Measurements from ENCODE around the gene GPR161.

DNA sequence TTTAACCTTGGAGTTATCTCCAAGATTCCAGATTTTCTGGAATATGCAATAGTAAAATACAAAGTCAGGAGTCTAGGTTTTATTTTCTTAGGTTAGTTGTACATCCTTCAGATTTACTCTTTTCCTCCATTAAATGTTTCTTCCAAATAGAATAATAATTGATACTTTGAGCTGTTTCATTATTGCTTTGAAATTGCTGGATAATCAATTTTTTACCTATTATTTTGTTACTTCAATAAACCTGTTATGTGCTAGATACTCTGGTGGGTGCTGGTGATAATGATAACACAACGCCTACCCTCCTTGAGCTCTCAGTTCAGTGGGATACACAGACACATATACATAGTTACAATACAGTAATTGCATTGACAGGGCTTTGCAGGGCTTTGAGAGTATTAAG lies 79.4 kb downstream of the GPR161 start:
- TF ChIP-seq BRCA1 (CRISPR knock-in tag; IDR thresholded peaks at IDR 0.05) (no peak), ZNF737 (CRISPR knock-in tag; IDR thresholded peaks at IDR 0.05; ENCODE audit: borderline replicate concordance) (no peak), NR1H2 (CRISPR knock-in tag; IDR thresholded peaks at IDR 0.05; ENCODE audit: borderline replicate concordance, low read depth) (no peak), BHLHE40 (IDR thresholded peaks at IDR 0.05; ENCODE audit: low read length) (no peak), ZBTB38 (CRISPR knock-in tag; IDR thresholded peaks at IDR 0.05) (no peak), CHD4 (IDR thresholded peaks at IDR 0.05; ENCODE audit: borderline replicate concordance, low read length) (no peak)
- TF ChIP-seq, protein P1, sequence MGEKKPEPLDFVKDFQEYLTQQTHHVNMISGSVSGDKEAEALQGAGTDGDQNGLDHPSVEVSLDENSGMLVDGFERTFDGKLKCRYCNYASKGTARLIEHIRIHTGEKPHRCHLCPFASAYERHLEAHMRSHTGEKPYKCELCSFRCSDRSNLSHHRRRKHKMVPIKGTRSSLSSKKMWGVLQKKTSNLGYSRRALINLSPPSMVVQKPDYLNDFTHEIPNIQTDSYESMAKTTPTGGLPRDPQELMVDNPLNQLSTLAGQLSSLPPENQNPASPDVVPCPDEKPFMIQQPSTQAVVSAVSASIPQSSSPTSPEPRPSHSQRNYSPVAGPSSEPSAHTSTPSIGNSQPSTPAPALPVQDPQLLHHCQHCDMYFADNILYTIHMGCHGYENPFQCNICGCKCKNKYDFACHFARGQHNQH (CRISPR knock-in tag; IDR thresholded peaks at IDR 0.05) = no peak
- TF ChIP-seq, protein P2, sequence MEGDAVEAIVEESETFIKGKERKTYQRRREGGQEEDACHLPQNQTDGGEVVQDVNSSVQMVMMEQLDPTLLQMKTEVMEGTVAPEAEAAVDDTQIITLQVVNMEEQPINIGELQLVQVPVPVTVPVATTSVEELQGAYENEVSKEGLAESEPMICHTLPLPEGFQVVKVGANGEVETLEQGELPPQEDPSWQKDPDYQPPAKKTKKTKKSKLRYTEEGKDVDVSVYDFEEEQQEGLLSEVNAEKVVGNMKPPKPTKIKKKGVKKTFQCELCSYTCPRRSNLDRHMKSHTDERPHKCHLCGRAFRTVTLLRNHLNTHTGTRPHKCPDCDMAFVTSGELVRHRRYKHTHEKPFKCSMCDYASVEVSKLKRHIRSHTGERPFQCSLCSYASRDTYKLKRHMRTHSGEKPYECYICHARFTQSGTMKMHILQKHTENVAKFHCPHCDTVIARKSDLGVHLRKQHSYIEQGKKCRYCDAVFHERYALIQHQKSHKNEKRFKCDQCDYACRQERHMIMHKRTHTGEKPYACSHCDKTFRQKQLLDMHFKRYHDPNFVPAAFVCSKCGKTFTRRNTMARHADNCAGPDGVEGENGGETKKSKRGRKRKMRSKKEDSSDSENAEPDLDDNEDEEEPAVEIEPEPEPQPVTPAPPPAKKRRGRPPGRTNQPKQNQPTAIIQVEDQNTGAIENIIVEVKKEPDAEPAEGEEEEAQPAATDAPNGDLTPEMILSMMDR (CRISPR knock-in tag; IDR thresholded peaks at IDR 0.05) = no peak
